Colonic mucosa (tissue), 4 donors: Measurements from ENCODE around the gene MAGI2. TPM values are rescaled to one million over a fixed set of nuclear protein-coding genes. Genes with fewer than 3 reads are reported as not detected.
A peak's percentile ranks its signal among the peaks of the same experiment; 100 is the strongest.
"Not testable (repeated sequence)": the region's sequence is repeated elsewhere in the genome, so short reads cannot be mapped to it uniquely, and the experiment has no call there.

Experiments used
- DNase-seq: peaks from one replicate; pipeline ENCODE4 v3.0.0-alpha.2; 2020
- H3K27ac ChIP-seq: fragments of 200-600 bp; one replicate; pipeline ENCODE4 v1.8.0; 2021
- H3K27me3 ChIP-seq: fragments of 200-600 bp; one replicate; pipeline ENCODE4 v1.8.0; 2021
- H3K36me3 ChIP-seq: fragments of 200-600 bp; one replicate; pipeline ENCODE4 v1.8.0; 2021
- H3K4me1 ChIP-seq: fragments of 200-600 bp; one replicate; pipeline ENCODE4 v1.8.0; 2021; ENCODE audit warnings: mild to moderate bottlenecking
- H3K4me3 ChIP-seq: fragments of 200-600 bp; one replicate; pipeline ENCODE4 v1.8.0; 2021
- H3K9ac ChIP-seq, 2 donors: one replicate each; pipeline ENCODE4 v1.7.0; 2013; ENCODE audit warnings: control low read depth in 2 of 2, low read depth in 2 of 2, low read length in 2 of 2
- H3K9me3 ChIP-seq: fragments of 200-600 bp; one replicate; pipeline ENCODE4 v1.8.0; 2021
- CTCF ChIP-seq: fragments of 200-600 bp; IDR thresholded peaks from one replicate; pipeline ENCODE4 v1.8.0; 2022; ENCODE audit warnings: antibody characterized with exemption, mild to moderate bottlenecking
- intact Hi-C: fragments of 100-400 bp; cut with DNase I; formaldehyde crosslinking; loops from one replicate; pipeline ENCODE4 v1.14.1; 2022
- total RNA-seq, 2 donors: library from RNA; stranded (reverse); fragmentation: NEBNext Ultra II Directional in 1 of 2; extraction: Animal tissue kit (Norgen Biotek cat#: 25700) in 1 of 2; gene quantifications; one replicate each; pipeline ENCODE4 v1.2.1, GENCODE V29; 2021
- donor health status: healthy.
- donor health status: DM: no; HTN: no; CAD: no.
- donor health status: DM: no; HTN: no; CAD: no.

MAGI2 gene
- total RNA-seq, 2 donors from 2014 or later, result 1.1 to 2.4 TPM

- Histone ChIP-seq H3K27me3 (no peaks in the 10 kb centered on the region), H3K27ac (no peak overlapping the region), H3K9me3 (no peaks in the 10 kb centered on the region), H3K4me1 (no peaks in the 10 kb centered on the region), H3K4me3 (no peak overlapping the region), H3K36me3 (no peaks in the 10 kb centered on the region), H3K9ac (no peak overlapping the region)
- DNase-seq, result no peak
- intact Hi-C loops, result no loop called here
- TF ChIP-seq CTCF, result no peak
Measured at GRCh38 chr7:78514634-78515033, 938.8 kb downstream of the MAGI2 start.

GRCh38 chr7:78510580-78511188 lies 942.8 kb downstream of the MAGI2 start:
- Histone ChIP-seq H3K27me3 (no peaks in the 10 kb centered on the region), H3K9ac (no peak overlapping the region), H3K9me3 (no peaks in the 10 kb centered on the region), H3K4me3 (no peak overlapping the region), H3K36me3 (no peaks in the 10 kb centered on the region), H3K4me1 (no peaks in the 10 kb centered on the region), H3K27ac (no peak overlapping the region)
- intact Hi-C loops, result no loop called here
- peak; percentile 28 for TF ChIP-seq CTCF
- no peak for DNase-seq

- H3K4me1 ChIP-seq, H3K4me3 ChIP-seq, H3K9ac ChIP-seq, H3K27ac ChIP-seq, DNase-seq, H3K27me3 ChIP-seq, H3K36me3 ChIP-seq, intact Hi-C loops, H3K9me3 ChIP-seq: not testable (repeated sequence)
Measured at GRCh38 chr7:78503301-78503700, 950.2 kb downstream of the MAGI2 start.

- TF ChIP-seq CTCF, result no peak
- no peaks in the 10 kb centered on the region for H3K27me3 ChIP-seq
- no peaks in the 10 kb centered on the region for H3K36me3 ChIP-seq
- DNase-seq, result no peak
- intact Hi-C loops, result no loop called here
- H3K27ac ChIP-seq, result no peak overlapping the region
- no peaks in the 10 kb centered on the region for H3K9me3 ChIP-seq
- no peak overlapping the region for H3K9ac ChIP-seq
- no peak overlapping the region for H3K4me3 ChIP-seq
- no peaks in the 10 kb centered on the region for H3K4me1 ChIP-seq
Measured at GRCh38 chr7:78501064-78501463, 952.4 kb downstream of the MAGI2 start.

GRCh38 chr7:78499971-78500370 lies 953.5 kb downstream of the MAGI2 start:
- intact Hi-C loops, result no loop called here
- no peaks in the 10 kb centered on the region for H3K9me3 ChIP-seq
- no peaks in the 10 kb centered on the region for H3K27me3 ChIP-seq
- no peak overlapping the region for H3K9ac ChIP-seq
- H3K36me3 ChIP-seq, result no peaks in the 10 kb centered on the region
- H3K4me1 ChIP-seq, result no peaks in the 10 kb centered on the region
- H3K27ac ChIP-seq, result no peak overlapping the region
- no peak for DNase-seq
- H3K4me3 ChIP-seq, result no peak overlapping the region
- no peak for TF ChIP-seq CTCF

GRCh38 chr7:78499283-78499682 lies 954.2 kb downstream of the MAGI2 start:
- H3K4me1 ChIP-seq, result no peaks in the 10 kb centered on the region
- no peaks in the 10 kb centered on the region for H3K36me3 ChIP-seq
- no peaks in the 10 kb centered on the region for H3K27me3 ChIP-seq
- H3K27ac ChIP-seq, result no peak overlapping the region
- TF ChIP-seq CTCF, result no peak
- H3K9ac ChIP-seq, result no peak overlapping the region
- H3K4me3 ChIP-seq, result no peak overlapping the region
- intact Hi-C loops, result no loop called here
- DNase-seq, result no peak
- H3K9me3 ChIP-seq, result no peaks in the 10 kb centered on the region
